GM12891 (cell line): ENCODE results near the gene CREB3L1.

Experiments used
- PAX5 ChIP-seq: IDR thresholded peaks from 2 replicates; pipeline ENCODE4 v1.6.1; 2011; ENCODE audit warnings: low read length, moderate library complexity, mild to moderate bottlenecking; ENCODE audit not compliant: insufficient read depth, severe bottlenecking
- POLR2A ChIP-seq: IDR thresholded peaks from 2 replicates; pipeline ENCODE4 v1.6.1; 2011; ENCODE audit warnings: low read depth, low read length, control low read depth
- POLR2AphosphoS5 ChIP-seq: IDR thresholded peaks from 2 replicates; pipeline ENCODE4 v1.6.1; 2011; ENCODE audit warnings: low read depth, low read length, control low read depth
- POU2F2 ChIP-seq: IDR thresholded peaks from 2 replicates; pipeline ENCODE4 v1.6.1; 2011; ENCODE audit warnings: low read depth, mild to moderate bottlenecking, control low read depth, low read length, moderate library complexity
- SPI1 ChIP-seq: IDR thresholded peaks from 2 replicates; pipeline ENCODE4 v1.6.1; 2011; ENCODE audit warnings: low read depth, low read length, control low read depth
- TAF1 ChIP-seq: IDR thresholded peaks from 2 replicates; pipeline ENCODE4 v1.6.1; 2011; ENCODE audit warnings: low read depth, low read length, control low read depth

GRCh38 chr11:46299451-46299961 is 22.0 kb downstream of the CREB3L1 start:
- no peak for TF ChIP-seq POLR2A
- TF ChIP-seq POLR2AphosphoS5 = no peak
- no peak for TF ChIP-seq TAF1
- TF ChIP-seq PAX5 = no peak
- TF ChIP-seq SPI1 = no peak
- no peak for TF ChIP-seq POU2F2
